ENCODE measurements around the gene SIRPB1.

DNA sequence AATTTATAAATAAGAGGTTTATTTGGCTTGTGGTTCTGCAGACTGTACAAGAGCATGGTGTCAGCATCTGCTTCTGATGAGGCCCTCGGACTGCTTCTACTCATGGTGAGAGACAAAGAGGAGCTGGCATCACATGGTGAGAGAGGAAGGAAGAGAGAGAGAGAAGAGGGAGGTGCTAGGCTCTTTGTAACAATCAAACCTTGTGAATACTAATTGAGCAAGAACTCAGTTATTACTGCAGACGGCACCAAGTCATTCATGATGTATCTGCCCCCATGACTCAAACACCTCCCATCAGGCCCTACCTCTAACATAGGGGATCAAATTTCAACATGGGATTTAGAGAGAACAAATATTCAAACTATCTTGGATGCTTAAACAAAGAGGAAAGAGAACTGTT, 44.1 kb upstream of the SIRPB1 start:
- TF ChIP-seq, protein P1, sequence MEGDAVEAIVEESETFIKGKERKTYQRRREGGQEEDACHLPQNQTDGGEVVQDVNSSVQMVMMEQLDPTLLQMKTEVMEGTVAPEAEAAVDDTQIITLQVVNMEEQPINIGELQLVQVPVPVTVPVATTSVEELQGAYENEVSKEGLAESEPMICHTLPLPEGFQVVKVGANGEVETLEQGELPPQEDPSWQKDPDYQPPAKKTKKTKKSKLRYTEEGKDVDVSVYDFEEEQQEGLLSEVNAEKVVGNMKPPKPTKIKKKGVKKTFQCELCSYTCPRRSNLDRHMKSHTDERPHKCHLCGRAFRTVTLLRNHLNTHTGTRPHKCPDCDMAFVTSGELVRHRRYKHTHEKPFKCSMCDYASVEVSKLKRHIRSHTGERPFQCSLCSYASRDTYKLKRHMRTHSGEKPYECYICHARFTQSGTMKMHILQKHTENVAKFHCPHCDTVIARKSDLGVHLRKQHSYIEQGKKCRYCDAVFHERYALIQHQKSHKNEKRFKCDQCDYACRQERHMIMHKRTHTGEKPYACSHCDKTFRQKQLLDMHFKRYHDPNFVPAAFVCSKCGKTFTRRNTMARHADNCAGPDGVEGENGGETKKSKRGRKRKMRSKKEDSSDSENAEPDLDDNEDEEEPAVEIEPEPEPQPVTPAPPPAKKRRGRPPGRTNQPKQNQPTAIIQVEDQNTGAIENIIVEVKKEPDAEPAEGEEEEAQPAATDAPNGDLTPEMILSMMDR (optimal IDR thresholded peaks at IDR 0.05 in 1 of 3, IDR thresholded peaks at IDR 0.05 in 1 of 3, conservative IDR thresholded peaks at IDR 0.05 in 1 of 3; ENCODE audit: extremely low read depth in 1 of 3, insufficient read depth in 2 of 3, low read length in 3 of 3): no peak
- no peak for TF ChIP-seq EZH2 (IDR thresholded peaks at IDR 0.05; ENCODE audit: low read length)

All from keratinocyte (primary cell).